Liver (tissue), 9 donors: ENCODE data around the gene PALS2. TPM values are rescaled to one million over a fixed set of nuclear protein-coding genes. Genes with fewer than 3 reads are reported as not detected.

Experiments used
- DNase-seq: peaks from one replicate; pipeline ENCODE4 v3.0.0-alpha.2; 2017; ENCODE audit warnings: low spot score
- H3K27ac ChIP-seq, 2 donors: one replicate each; pipeline ENCODE4 v1.7.0; 2013; ENCODE audit warnings: inconsistent platforms in 2 of 2, low read length in 2 of 2, control low read depth in 1 of 2, low read depth in 1 of 2, mild to moderate bottlenecking in 1 of 2
- H3K27me3 ChIP-seq, 4 donors: one replicate each; pipeline versions ENCODE4 v1.6.1 to v1.7.0; 2013; ENCODE audit warnings: low read length in 3 of 4, inconsistent platforms in 1 of 4, mild to moderate bottlenecking in 1 of 4, moderate library complexity in 1 of 4; ENCODE audit not compliant: control insufficient read depth in 4 of 4, insufficient read depth in 4 of 4
- H3K36me3 ChIP-seq, 4 donors: one replicate each; pipeline versions ENCODE4 v1.6.1 to v1.7.0; 2013; ENCODE audit warnings: low read length in 3 of 4, mild to moderate bottlenecking in 3 of 4, low read depth in 1 of 4, moderate library complexity in 1 of 4; ENCODE audit not compliant: control insufficient read depth in 4 of 4, insufficient read depth in 3 of 4
- H3K4me1 ChIP-seq, 4 donors: one replicate each; pipeline versions ENCODE4 v1.6.1 to v1.7.0; 2013; ENCODE audit warnings: low read length in 3 of 4, mild to moderate bottlenecking in 3 of 4, moderate library complexity in 1 of 4; ENCODE audit not compliant: control insufficient read depth in 4 of 4, insufficient read depth in 4 of 4
- H3K4me3 ChIP-seq, 3 donors: one replicate each; pipeline versions ENCODE4 v1.6.1 to v1.7.0; 2013; ENCODE audit warnings: low read length in 3 of 3, control low read depth in 1 of 3, low read depth in 1 of 3, mild to moderate bottlenecking in 1 of 3
- H3K9ac ChIP-seq, 2 donors: one replicate each; pipeline ENCODE4 v1.7.0; 2013; ENCODE audit warnings: low read length in 2 of 2, mild to moderate bottlenecking in 2 of 2, moderate library complexity in 2 of 2, control low read depth in 1 of 2, low read depth in 1 of 2
- H3K9me3 ChIP-seq, 4 donors: one replicate each; pipeline versions ENCODE4 v1.6.1 to v1.7.0; 2013; ENCODE audit warnings: low read length in 3 of 4; ENCODE audit not compliant: control insufficient read depth in 4 of 4
- EGR1 ChIP-seq, 2 donors: IDR thresholded peaks; 2 replicates each; pipeline ENCODE4 v1.6.1; 2016 to 2018; ENCODE audit warnings: antibody characterized with exemption in 2 of 2, low read depth in 2 of 2
- FOXA2 ChIP-seq: IDR thresholded peaks from 2 replicates; pipeline ENCODE4 v1.6.1; 2016; ENCODE audit warnings: antibody characterized with exemption
- GABPA ChIP-seq, 2 donors: IDR thresholded peaks in 1 of 2; conservative IDR thresholded peaks in 1 of 2; 2 replicates each; pipeline ENCODE4 v1.6.1; 2016; ENCODE audit warnings: antibody characterized with exemption in 2 of 2, mild to moderate bottlenecking in 1 of 2, moderate library complexity in 1 of 2
- HNF4A ChIP-seq, 2 donors: conservative IDR thresholded peaks; 2 replicates each; pipeline ENCODE4 v1.6.1; 2016; ENCODE audit warnings: antibody characterized with exemption in 2 of 2, mild to moderate bottlenecking in 2 of 2
- HNF4G ChIP-seq: IDR thresholded peaks from 2 replicates; pipeline ENCODE4 v1.6.1; 2016; ENCODE audit warnings: antibody characterized with exemption
- JUND ChIP-seq, 2 donors: IDR thresholded peaks; 2 replicates each; pipeline ENCODE4 v1.6.1; 2016; ENCODE audit warnings: antibody characterized with exemption in 2 of 2
- NR2F2 ChIP-seq: IDR thresholded peaks from 2 replicates; pipeline ENCODE4 v1.6.1; 2016; ENCODE audit warnings: antibody characterized with exemption
- RAD21 ChIP-seq, 2 donors: IDR thresholded peaks; 2 replicates each; pipeline ENCODE4 v1.6.1; 2016; ENCODE audit warnings: antibody characterized with exemption in 2 of 2, mild to moderate bottlenecking in 2 of 2
- RXRA ChIP-seq, 2 donors: IDR thresholded peaks; 2 replicates each; pipeline ENCODE4 v1.6.1; 2017 to 2018; ENCODE audit warnings: antibody characterized with exemption in 2 of 2, mild to moderate bottlenecking in 1 of 2
- SP1 ChIP-seq: IDR thresholded peaks from 2 replicates; pipeline ENCODE4 v1.6.1; 2018; ENCODE audit warnings: antibody characterized with exemption, mild to moderate bottlenecking
- TAF1 ChIP-seq: conservative IDR thresholded peaks from 2 replicates; pipeline ENCODE4 v1.6.1; 2016; ENCODE audit warnings: antibody characterized with exemption, mild to moderate bottlenecking
- YY1 ChIP-seq: IDR thresholded peaks from 2 replicates; pipeline ENCODE4 v1.6.1; 2016; ENCODE audit warnings: antibody characterized with exemption, mild to moderate bottlenecking
- WGBS: extraction: QIAGEN DNeasy Blood & Tissue Kit; methylation state at CpG from one replicate; pipeline ENCODE4 v1.1.7; 2013; 5-methylcytosine and 5-hydroxymethylcytosine counted together
- polyA plus RNA-seq, 2 donors: library from polyadenylated mRNA; stranded (reverse) in 1 of 2; unstranded in 1 of 2; fragments of 200-250 nt in 1 of 2; fragments of >200 nt in 1 of 2; fragmentation: Nextera tagmentation in 1 of 2; extraction: Ambion mirVana in 1 of 2; gene quantifications; one replicate each; pipeline versions ENCODE4 v1.2.1 to v1.2.3, GENCODE V29; 2013 to 2015
- total RNA-seq, 2 donors: library from RNA; depleted of rRNA; stranded (reverse); fragments of >200 nt; gene quantifications; one replicate each; pipeline ENCODE4 v1.2.3, GENCODE V29; 2014
- TF ChIP-seq, protein P1 (sequence below): IDR thresholded peaks from 2 replicates; pipeline ENCODE4 v1.6.1; 2016; ENCODE audit warnings: antibody characterized with exemption
- TF ChIP-seq, protein P2 (sequence below): IDR thresholded peaks from 2 replicates; pipeline ENCODE4 v1.6.1; 2016; ENCODE audit warnings: antibody characterized with exemption
- TF ChIP-seq, protein P3 (sequence below): IDR thresholded peaks from 2 replicates; pipeline ENCODE4 v1.6.1; 2016; ENCODE audit warnings: antibody characterized with exemption
- TF ChIP-seq, protein P4 (sequence below): fragments of 150-350 bp; IDR thresholded peaks from 2 replicates; pipeline ENCODE4 v1.5.1; 2017; ENCODE audit warnings: improper control_type of control experiment, low read depth, low read length; ENCODE audit not compliant: missing input control
- TF ChIP-seq, protein P5 (sequence below): IDR thresholded peaks from 2 replicates; pipeline ENCODE4 v1.6.1; 2016; ENCODE audit warnings: antibody characterized with exemption, mild to moderate bottlenecking
- donor health status: healthy.
- donor health status: healthy.
- donor health status: healthy.
- donor health status: healthy.
- donor health status: healthy.

PALS2 gene
- total and polyA plus RNA-seq, 4 donors, result 6.0 to 10.5 (median 8.9) TPM

DNA sequence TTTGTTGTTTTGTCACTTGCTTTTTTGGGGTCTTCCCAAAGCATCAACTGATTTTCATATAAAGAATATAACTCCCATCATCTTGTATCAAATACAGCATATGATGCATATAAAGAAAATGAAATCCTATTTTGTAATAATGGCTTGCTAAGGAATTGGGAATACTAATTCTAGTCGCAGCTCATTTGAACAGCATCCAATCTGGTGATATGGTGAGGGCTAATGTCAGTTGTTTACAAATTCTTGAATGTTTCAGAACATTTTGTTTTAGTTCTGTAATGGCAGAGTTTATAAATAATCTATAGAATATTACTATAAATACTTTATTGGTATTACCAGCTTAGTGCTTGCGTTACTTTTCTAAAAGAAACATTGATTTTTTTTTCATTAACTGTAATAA is 8.9 kb downstream of the PALS2 start:
- Histone ChIP-seq H3K27ac (no peak overlapping the region), H3K9ac (no peak overlapping the region), H3K9me3 (no peaks in the 10 kb centered on the region), H3K27me3 (no peaks in the 10 kb centered on the region), H3K36me3 (no peaks in the 10 kb centered on the region), H3K4me3 (no peak overlapping the region), H3K4me1 (peaks cover 0 to 9% (median 5%) of the 10 kb centered on the region in 4 donors)
- WGBS, result 87% methylated on average over 2 of the region's 2 CpGs
- TF ChIP-seq, protein P1, sequence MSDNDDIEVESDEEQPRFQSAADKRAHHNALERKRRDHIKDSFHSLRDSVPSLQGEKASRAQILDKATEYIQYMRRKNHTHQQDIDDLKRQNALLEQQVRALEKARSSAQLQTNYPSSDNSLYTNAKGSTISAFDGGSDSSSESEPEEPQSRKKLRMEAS, result no peak
- TF ChIP-seq RAD21 (IDR thresholded peaks at IDR 0.05), result no peak
- TF ChIP-seq RXRA (IDR thresholded peaks at IDR 0.05), result no peak
- no peak for TF ChIP-seq NR2F2
- no peak for TF ChIP-seq GABPA (IDR thresholded peaks at IDR 0.05 in 1 of 2, conservative IDR thresholded peaks at IDR 0.05 in 1 of 2)
- no peak for TF ChIP-seq HNF4G
- TF ChIP-seq, protein P2, sequence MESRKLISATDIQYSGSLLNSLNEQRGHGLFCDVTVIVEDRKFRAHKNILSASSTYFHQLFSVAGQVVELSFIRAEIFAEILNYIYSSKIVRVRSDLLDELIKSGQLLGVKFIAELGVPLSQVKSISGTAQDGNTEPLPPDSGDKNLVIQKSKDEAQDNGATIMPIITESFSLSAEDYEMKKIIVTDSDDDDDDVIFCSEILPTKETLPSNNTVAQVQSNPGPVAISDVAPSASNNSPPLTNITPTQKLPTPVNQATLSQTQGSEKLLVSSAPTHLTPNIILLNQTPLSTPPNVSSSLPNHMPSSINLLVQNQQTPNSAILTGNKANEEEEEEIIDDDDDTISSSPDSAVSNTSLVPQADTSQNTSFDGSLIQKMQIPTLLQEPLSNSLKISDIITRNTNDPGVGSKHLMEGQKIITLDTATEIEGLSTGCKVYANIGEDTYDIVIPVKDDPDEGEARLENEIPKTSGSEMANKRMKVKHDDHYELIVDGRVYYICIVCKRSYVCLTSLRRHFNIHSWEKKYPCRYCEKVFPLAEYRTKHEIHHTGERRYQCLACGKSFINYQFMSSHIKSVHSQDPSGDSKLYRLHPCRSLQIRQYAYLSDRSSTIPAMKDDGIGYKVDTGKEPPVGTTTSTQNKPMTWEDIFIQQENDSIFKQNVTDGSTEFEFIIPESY, result no peak
- TF ChIP-seq, protein P3, sequence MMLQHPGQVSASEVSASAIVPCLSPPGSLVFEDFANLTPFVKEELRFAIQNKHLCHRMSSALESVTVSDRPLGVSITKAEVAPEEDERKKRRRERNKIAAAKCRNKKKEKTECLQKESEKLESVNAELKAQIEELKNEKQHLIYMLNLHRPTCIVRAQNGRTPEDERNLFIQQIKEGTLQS, result no peak
- TF ChIP-seq, protein P4, sequence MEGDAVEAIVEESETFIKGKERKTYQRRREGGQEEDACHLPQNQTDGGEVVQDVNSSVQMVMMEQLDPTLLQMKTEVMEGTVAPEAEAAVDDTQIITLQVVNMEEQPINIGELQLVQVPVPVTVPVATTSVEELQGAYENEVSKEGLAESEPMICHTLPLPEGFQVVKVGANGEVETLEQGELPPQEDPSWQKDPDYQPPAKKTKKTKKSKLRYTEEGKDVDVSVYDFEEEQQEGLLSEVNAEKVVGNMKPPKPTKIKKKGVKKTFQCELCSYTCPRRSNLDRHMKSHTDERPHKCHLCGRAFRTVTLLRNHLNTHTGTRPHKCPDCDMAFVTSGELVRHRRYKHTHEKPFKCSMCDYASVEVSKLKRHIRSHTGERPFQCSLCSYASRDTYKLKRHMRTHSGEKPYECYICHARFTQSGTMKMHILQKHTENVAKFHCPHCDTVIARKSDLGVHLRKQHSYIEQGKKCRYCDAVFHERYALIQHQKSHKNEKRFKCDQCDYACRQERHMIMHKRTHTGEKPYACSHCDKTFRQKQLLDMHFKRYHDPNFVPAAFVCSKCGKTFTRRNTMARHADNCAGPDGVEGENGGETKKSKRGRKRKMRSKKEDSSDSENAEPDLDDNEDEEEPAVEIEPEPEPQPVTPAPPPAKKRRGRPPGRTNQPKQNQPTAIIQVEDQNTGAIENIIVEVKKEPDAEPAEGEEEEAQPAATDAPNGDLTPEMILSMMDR, result no peak
- no peak for TF ChIP-seq HNF4A (conservative IDR thresholded peaks at IDR 0.05)
- TF ChIP-seq FOXA2, result no peak
- TF ChIP-seq SP1, result no peak
- TF ChIP-seq, protein P5, sequence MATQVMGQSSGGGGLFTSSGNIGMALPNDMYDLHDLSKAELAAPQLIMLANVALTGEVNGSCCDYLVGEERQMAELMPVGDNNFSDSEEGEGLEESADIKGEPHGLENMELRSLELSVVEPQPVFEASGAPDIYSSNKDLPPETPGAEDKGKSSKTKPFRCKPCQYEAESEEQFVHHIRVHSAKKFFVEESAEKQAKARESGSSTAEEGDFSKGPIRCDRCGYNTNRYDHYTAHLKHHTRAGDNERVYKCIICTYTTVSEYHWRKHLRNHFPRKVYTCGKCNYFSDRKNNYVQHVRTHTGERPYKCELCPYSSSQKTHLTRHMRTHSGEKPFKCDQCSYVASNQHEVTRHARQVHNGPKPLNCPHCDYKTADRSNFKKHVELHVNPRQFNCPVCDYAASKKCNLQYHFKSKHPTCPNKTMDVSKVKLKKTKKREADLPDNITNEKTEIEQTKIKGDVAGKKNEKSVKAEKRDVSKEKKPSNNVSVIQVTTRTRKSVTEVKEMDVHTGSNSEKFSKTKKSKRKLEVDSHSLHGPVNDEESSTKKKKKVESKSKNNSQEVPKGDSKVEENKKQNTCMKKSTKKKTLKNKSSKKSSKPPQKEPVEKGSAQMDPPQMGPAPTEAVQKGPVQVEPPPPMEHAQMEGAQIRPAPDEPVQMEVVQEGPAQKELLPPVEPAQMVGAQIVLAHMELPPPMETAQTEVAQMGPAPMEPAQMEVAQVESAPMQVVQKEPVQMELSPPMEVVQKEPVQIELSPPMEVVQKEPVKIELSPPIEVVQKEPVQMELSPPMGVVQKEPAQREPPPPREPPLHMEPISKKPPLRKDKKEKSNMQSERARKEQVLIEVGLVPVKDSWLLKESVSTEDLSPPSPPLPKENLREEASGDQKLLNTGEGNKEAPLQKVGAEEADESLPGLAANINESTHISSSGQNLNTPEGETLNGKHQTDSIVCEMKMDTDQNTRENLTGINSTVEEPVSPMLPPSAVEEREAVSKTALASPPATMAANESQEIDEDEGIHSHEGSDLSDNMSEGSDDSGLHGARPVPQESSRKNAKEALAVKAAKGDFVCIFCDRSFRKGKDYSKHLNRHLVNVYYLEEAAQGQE, result no peak
- TF ChIP-seq EGR1 (IDR thresholded peaks at IDR 0.05; ENCODE audit: low read depth in 2 of 2), result no peak
- TF ChIP-seq YY1, result no peak
- TF ChIP-seq JUND (IDR thresholded peaks at IDR 0.05), result no peak
- TF ChIP-seq TAF1, result no peak
- no peak for DNase-seq

DNA sequence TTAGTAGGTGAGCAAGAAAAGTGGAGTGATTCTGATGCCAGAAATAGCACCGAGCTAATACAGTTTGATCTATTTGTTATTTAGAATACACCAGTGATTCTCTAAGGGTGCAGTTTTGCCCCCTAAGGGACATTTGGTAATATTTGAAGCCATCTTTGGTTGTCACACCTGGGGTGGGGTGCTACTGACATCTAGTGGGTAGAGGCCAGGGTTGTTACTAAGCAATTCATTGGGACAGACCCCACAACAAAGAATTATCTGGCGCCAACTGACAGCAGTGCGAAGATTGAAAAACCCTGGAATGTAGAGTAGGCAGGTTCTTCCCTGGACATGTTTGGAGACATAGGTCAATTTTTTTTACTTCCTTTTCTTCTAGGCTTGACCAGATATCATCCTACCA is 14.6 kb downstream of the PALS2 start:
- Histone ChIP-seq H3K9ac (no peak overlapping the region), H3K27me3 (no peaks in the 10 kb centered on the region), H3K36me3 (no peaks in the 10 kb centered on the region), H3K27ac (no peak overlapping the region), H3K9me3 (no peaks in the 10 kb centered on the region), H3K4me1 (peaks cover 0 to 14% (median 7%) of the 10 kb centered on the region in 4 donors), H3K4me3 (no peak overlapping the region)
- WGBS, result 87% methylated on average over 3 of the region's 3 CpGs
- no peak for TF ChIP-seq GABPA (IDR thresholded peaks at IDR 0.05 in 1 of 2, conservative IDR thresholded peaks at IDR 0.05 in 1 of 2)
- TF ChIP-seq TAF1, result no peak
- TF ChIP-seq YY1, result no peak
- TF ChIP-seq, protein P2, result no peak
- no peak for TF ChIP-seq FOXA2
- no peak for TF ChIP-seq JUND (IDR thresholded peaks at IDR 0.05)
- peak; percentile 73 to 84 for TF ChIP-seq RAD21 (IDR thresholded peaks at IDR 0.05)
- TF ChIP-seq, protein P4, result peak; percentile 44
- no peak for TF ChIP-seq RXRA (IDR thresholded peaks at IDR 0.05)
- DNase-seq, result no peak
